HS-27A (cell line): ENCODE measurements around the gene CAD.
"Not testable (repeated sequence)": the region's sequence is repeated elsewhere in the genome, so short reads cannot be mapped to it uniquely, and the experiment has no call there.

ENCODE experiments used
- DNase-seq: peaks from one replicate; pipeline ENCODE4 v3.0.0-alpha.2; 2012; ENCODE audit warnings: low read depth, missing footprints

CAD gene

GRCh38 chr2:27256855-27257454 is 39.8 kb downstream of the CAD start:
- DNase-seq = no peak

- DNase-seq = no peak
Observed at GRCh38 chr2:27258051-27258450, 40.9 kb downstream of the CAD start.

- no peak for DNase-seq
Observed at GRCh38 chr2:27261241-27261925, 44.2 kb downstream of the CAD start.

GRCh38 chr2:27261926-27262298 is 44.7 kb downstream of the CAD start:
- no peak for DNase-seq

- no peak for DNase-seq
Observed at GRCh38 chr2:27262379-27263286, 45.5 kb downstream of the CAD start, which contains the start of gene SLC30A3. Gene SLC30A3, minus strand, starts transcription at chr2:27263047. Its CDS starts 141 bp downstream, at chr2:27262906.

GRCh38 chr2:27263287-27264252 is 46.4 kb downstream of the CAD start:
- no peak for DNase-seq

- no peak for DNase-seq
Observed at GRCh38 chr2:27264253-27264752, 47.1 kb downstream of the CAD start.

- DNase-seq = no peak
Observed at GRCh38 chr2:27264753-27265535, 47.8 kb downstream of the CAD start.

- no peak for DNase-seq
Observed at GRCh38 chr2:27265536-27265870, 48.3 kb downstream of the CAD start.

- not testable (repeated sequence) for DNase-seq
Observed at GRCh38 chr2:27268296-27268695, 51.1 kb downstream of the CAD start.

- DNase-seq = no peak
Observed at GRCh38 chr2:27270131-27270530, 53.0 kb downstream of the CAD start.

GRCh38 chr2:27270670-27271069 is 53.5 kb downstream of the CAD start:
- no peak for DNase-seq

- DNase-seq = no peak
Observed at GRCh38 chr2:27271631-27272340, 54.6 kb downstream of the CAD start.

GRCh38 chr2:27272537-27273522 is 55.7 kb downstream of the CAD start:
- not testable (repeated sequence) for DNase-seq

- no peak for DNase-seq
Observed at GRCh38 chr2:27275211-27276150, 58.3 kb downstream of the CAD start, which contains the start of gene DNAJC5G. Gene DNAJC5G, plus strand, starts transcription at chr2:27275433. Its CDS starts 1,296 bp downstream, at chr2:27276729.

GRCh38 chr2:27278010-27278409 is 60.8 kb downstream of the CAD start:
- no peak for DNase-seq

- DNase-seq = no peak
Observed at GRCh38 chr2:27280826-27281225, 63.7 kb downstream of the CAD start.

- DNase-seq = no peak
Observed at GRCh38 chr2:27281442-27281841, 64.3 kb downstream of the CAD start.
